Colon (tissue), 2 donors: ENCODE data around the gene VAT1L.
"Not testable (repeated sequence)": the region's sequence is repeated elsewhere in the genome, so short reads cannot be mapped to it uniquely, and the experiment has no call there.

Experiments used
- FAIRE-seq: peaks from 2 replicates; lab custom pipeline; 2012; peaks lifted over from hg19 to GRCh38; lab: Jason Lieb, UNC
- donor health status: control.
- donor health status: control.

Gene VAT1L

DNA sequence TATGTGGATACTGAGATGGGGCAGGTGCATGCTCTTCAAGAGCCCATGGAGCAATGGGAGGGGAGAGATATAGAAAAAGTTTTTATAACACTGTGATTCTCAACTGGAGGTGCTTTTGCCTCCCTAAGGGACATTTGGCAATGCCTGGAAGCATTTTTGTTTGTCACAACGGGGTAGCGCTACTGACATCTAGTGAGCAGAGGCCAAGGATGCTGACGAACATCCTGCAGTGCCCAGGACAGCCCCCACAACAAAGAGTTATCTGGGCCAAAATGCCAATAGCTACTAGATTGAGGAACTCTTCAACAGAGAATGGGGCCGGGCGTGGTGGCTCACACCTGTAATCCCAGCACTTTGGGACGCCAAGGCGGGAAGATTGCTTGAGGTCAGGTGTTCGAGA lies 166.8 kb downstream of the VAT1L start:
- FAIRE-seq: no peak

DNA sequence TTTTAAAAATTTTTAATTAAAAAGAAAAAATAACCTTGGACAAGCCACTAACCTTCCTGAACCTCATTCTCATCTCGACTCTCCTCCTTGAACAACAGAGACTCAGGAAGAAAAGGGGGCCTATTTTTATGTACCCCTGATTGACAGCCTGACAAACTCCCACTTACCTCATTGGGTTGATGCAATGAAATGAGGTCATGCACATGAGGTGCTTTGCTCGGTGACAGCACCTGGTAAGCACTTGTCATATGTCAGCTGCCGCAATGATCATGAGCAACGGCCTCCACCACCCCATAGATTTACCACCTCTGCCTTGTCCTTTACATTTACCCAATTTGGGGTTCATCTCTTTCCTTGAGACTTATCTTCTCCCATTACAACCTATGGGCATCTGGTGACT lies 167.9 kb downstream of the VAT1L start:
- no peak for FAIRE-seq

DNA sequence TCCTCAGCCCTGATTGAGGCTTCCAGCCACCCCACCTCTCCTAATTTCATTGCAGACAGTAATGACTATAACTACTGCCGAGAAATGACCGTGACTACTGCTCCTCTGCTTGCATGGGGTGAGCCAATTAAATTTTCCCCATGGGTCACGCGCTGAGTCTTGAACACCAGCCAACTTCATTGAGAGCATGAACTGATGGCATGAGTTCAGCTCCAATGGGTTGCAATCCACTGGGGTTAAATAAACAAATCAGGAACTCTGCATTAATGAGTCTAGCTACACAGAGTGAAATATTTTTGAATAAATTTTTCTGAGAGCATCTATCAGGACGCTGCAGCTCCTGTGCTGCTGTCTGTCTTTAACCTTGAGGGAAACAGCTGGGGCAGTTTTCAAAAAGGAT lies 172.4 kb downstream of the VAT1L start:
- FAIRE-seq: no peak

GRCh38 chr16:77961814-77962213 lies 173.4 kb downstream of the VAT1L start:
- FAIRE-seq: no peak

GRCh38 chr16:77962689-77963088 lies 174.3 kb downstream of the VAT1L start:
- FAIRE-seq: no peak

DNA sequence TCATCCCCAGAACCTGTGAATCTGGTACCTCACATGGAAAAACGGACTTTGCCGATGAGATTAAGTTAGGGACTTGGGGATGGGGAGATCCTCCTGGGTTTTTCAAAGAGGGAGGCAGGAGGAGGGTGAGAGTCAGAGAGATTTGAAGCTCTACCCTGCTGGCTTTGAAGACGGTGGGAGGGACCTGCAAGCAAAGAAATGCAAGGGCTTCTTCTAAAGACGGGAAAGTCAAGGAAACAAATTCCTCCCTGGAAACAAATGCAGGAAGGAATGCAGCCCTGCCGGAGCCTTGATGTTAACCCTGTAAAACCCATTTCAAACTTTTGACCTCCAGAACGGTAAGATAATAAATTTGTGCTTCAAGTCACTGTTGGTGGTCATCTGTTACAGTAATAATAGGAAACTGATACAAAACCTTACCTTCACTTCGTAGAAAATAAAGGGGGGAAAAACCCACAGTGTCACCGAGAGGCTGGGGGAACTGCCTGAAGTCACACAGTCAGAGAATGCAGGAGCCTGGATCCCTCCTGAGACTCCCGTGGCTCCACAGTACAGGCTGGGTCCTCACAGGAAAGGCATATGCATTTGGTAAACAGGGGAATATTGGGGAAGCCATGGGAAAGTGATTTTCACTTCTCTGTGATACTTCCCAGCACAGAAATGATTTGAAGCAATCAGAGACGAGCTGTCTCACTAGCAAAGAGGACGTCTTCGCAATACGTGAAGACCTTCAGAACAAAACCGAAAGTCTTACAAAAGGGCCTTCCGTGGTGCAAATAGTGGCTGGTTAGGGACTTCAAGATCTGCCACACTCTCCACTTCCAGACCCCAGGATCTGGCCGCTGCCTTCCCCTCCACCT lies 175.1 kb downstream of the VAT1L start:
- FAIRE-seq: no peak

DNA sequence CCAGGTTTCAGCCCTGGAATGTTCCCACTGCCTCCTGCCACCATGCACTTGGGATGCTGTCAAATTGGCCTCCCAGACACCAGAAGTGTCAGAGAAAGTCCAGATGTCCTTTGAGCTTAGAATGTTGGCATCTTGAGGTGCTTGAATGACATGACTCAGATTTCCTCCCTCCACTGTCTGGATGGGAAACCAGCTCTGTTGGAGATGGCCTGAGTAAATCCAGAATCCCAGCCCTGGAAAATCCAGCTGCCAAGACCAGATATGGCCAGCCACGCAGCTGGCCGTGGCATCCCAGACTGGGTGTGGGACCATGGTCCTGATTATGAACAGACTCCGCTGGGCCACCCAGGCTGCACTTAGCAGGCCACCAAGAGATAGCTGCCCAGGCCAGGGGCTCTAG lies 177.0 kb downstream of the VAT1L start:
- FAIRE-seq: no peak

- no peak for FAIRE-seq
Measured at GRCh38 chr16:77967054-77967904, 178.9 kb downstream of the VAT1L start.

DNA sequence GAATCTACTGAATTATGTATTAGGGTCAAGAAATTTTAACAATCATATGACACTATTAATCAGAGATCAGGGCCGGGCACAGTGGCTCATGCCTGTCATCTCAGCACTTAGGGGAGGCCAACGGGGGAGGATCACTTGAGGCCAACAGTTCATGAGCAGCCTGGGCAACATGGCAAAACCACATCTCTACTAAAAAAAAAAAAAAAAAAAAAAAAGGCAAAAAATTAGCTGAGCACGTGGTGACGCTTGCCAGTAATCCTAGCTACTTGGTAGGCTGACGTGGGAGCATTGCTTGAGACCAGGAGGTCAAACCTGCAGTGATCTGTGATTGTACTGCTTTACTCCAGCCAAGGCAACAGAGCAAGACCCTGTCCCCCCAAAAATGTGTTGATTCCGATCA lies 181.5 kb downstream of the VAT1L start:
- FAIRE-seq: no peak

GRCh38 chr16:77970371-77970770 lies 182.0 kb downstream of the VAT1L start:
- no peak for FAIRE-seq

DNA sequence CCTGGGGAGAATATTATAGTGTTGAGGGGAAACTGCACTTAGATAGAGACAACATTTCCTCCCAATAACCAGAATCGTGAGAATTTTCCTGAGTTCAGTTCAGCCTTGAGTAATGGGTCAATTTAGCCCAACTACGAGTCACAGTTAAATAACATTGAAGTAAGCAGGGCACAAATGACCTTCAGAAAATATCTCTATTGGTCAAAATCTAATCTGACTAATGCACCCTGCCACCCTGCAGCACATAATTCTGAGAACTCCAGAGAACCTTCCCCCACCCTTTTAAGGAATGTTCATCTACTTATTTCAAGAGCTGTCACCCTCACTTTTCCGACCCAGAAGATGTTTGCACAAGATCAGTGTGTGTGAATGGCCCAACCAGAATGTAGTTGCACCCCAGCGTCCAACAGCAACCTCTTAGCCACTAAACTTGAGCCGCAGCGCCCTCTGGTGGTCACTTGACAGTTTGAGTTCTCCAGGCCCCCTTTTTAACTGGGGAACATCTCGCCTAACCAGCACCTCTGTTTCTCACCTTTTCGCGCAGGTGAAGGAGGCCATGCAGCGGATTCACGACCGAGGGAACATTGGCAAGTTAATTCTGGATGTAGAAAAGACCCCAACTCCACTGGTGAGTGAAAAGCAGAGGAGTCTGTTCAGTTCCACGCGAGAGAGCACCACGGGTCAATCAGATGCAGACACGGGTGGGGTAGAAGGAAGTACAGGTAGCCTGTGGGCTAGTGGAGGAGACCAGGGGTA lies 183.1 kb downstream of the VAT1L start:
- FAIRE-seq: no peak

GRCh38 chr16:77972062-77972392 lies 183.7 kb downstream of the VAT1L start:
- FAIRE-seq: no peak

GRCh38 chr16:77974883-77975282 lies 186.5 kb downstream of the VAT1L start:
- no peak for FAIRE-seq

- no peak for FAIRE-seq
Measured at GRCh38 chr16:77975942-77976341, 187.6 kb downstream of the VAT1L start.

GRCh38 chr16:77977339-77977738 lies 189.0 kb downstream of the VAT1L start:
- FAIRE-seq: no peak

GRCh38 chr16:77985111-77985510 lies 196.7 kb downstream of the VAT1L start:
- no peak for FAIRE-seq

GRCh38 chr16:77986011-77986740 lies 197.8 kb downstream of the VAT1L start:
- no peak for FAIRE-seq

GRCh38 chr16:77987810-77988209 lies 199.4 kb downstream of the VAT1L start:
- FAIRE-seq: no peak

DNA sequence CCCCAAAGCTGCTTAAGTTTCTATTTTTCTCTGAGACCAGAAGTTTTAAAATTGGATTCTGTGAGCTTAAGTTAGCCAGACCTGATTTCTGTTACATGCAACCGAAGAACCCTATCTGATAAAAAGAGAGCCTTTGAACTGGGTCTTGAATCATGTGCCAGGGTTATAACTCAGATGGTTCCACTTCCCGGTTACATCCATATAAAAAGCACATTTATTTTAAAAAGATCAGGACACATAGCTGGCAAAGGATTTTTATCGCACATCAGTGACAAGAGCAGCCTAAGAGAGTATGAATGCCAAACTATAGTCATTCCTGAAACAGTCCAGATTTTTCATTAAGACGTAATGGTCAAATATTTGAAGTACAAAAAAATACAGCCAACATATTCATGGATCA lies 201.5 kb downstream of the VAT1L start:
- no peak for FAIRE-seq

- no peak for FAIRE-seq
Measured at GRCh38 chr16:77991701-77992100, 203.3 kb downstream of the VAT1L start.

DNA sequence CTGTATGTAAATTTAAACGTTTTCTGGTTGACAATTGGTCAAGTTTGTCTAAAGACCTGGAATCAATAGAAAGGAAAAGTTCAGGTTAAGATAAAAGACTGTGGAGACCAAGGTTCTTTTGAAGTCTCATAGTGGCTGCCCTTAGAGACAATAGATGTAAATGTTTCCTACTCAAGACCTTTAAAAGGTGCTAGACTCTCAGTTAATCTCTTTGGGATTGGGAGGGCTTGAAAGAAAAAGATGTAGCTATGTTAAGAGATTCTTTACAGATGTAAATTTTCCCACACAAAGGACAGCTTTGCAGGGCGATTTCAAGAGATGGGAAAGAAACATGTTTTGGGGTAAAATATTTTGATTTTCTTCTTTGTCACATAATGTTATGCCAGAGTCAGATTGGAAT lies 204.0 kb downstream of the VAT1L start:
- FAIRE-seq: not testable (repeated sequence)
